OCI-LY3 (cell line): ENCODE data around the gene RAD51.

Experiments
- EZH2phosphoT487 ChIP-seq: fragments of 200-600 bp; shearing (Covaris generic); IDR thresholded peaks from 2 replicates; pipeline ENCODE4 v1.6.1; 2018; ENCODE audit warnings: antibody characterized with exemption, mixed run types, low read depth
- TF ChIP-seq, protein P1 (sequence below): fragments of 200-600, 300-600 bp; sonication (generic); IDR thresholded peaks from 2 replicates; pipeline ENCODE4 v1.5.1; 2014; ENCODE audit warnings: antibody characterized with exemption, low read length, low read depth

DNA sequence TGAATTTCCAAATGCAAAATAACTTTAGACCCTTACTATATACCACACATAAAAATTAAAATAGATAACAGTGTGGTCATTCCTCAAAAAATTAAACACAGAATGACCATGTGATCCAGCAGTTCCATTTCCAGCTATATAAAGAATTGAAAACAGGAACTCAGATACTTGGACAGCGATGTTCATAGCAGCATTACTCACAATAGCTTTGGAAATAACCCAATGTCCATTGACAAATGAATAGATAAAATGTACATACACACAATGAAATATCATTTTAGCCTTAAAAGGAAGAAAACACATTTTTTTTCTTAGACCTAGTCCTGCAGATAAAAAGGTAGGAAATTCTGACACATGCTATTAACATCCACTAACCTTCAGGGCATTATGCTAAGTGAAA is 26.7 kb downstream of the RAD51 start:
- TF ChIP-seq, protein P1, sequence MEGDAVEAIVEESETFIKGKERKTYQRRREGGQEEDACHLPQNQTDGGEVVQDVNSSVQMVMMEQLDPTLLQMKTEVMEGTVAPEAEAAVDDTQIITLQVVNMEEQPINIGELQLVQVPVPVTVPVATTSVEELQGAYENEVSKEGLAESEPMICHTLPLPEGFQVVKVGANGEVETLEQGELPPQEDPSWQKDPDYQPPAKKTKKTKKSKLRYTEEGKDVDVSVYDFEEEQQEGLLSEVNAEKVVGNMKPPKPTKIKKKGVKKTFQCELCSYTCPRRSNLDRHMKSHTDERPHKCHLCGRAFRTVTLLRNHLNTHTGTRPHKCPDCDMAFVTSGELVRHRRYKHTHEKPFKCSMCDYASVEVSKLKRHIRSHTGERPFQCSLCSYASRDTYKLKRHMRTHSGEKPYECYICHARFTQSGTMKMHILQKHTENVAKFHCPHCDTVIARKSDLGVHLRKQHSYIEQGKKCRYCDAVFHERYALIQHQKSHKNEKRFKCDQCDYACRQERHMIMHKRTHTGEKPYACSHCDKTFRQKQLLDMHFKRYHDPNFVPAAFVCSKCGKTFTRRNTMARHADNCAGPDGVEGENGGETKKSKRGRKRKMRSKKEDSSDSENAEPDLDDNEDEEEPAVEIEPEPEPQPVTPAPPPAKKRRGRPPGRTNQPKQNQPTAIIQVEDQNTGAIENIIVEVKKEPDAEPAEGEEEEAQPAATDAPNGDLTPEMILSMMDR = no peak
- TF ChIP-seq EZH2phosphoT487 = no peak
